Lower lobe of right lung (tissue), 2 donors: ENCODE results near the gene TRABD2A. TPM values are rescaled to one million over a fixed set of nuclear protein-coding genes. Genes with fewer than 3 reads are reported as not detected.

Source experiments
- ATAC-seq, 2 donors: fragments of 200-7000 bp; cut with Tn5 transposase; one replicate each; pipeline ENCODE4 v1.9.1; 2020 to 2022; ENCODE audit warnings: mild to moderate bottlenecking in 2 of 2, moderate library complexity in 2 of 2
- DNase-seq: peaks from one replicate; pipeline ENCODE4 v3.0.0-alpha.2; 2020
- H3K27ac ChIP-seq: fragments of 200-600 bp; one replicate; pipeline ENCODE4 v1.8.0; 2022
- H3K27me3 ChIP-seq: fragments of 200-600 bp; one replicate; pipeline ENCODE4 v1.8.0; 2022; ENCODE audit warnings: low read depth
- H3K36me3 ChIP-seq: fragments of 200-600 bp; one replicate; pipeline ENCODE4 v1.8.0; 2022; ENCODE audit warnings: mild to moderate bottlenecking
- H3K4me1 ChIP-seq: fragments of 200-600 bp; one replicate; pipeline ENCODE4 v1.8.0; 2022
- H3K4me3 ChIP-seq: fragments of 200-600 bp; one replicate; pipeline ENCODE4 v1.8.0; 2022; ENCODE audit warnings: mild to moderate bottlenecking
- H3K9me3 ChIP-seq: fragments of 200-600 bp; one replicate; pipeline ENCODE4 v1.8.0; 2022
- intact Hi-C: fragments of 100-400 bp; cut with DNase I; formaldehyde crosslinking; loops from one replicate; pipeline ENCODE4 v1.11.0; 2022
- total RNA-seq: library from RNA; stranded (reverse); fragmentation: NEBNext Ultra II Directional; extraction: Animal tissue kit (Norgen Biotek cat#: 25700); gene quantifications from one replicate; pipeline ENCODE4 v1.2.1, GENCODE V29; 2021
- TF ChIP-seq, protein P1 (sequence below): fragments of 200-600 bp; IDR thresholded peaks from one replicate; pipeline ENCODE4 v1.8.0; 2022; ENCODE audit warnings: antibody characterized with exemption, mild to moderate bottlenecking
- donor health status: DM: no; HTN: yes; CAD: no; lungs with severe emphysema.

Gene TRABD2A
- total RNA-seq, 1 donor from 2014 or later, result 5.4 TPM

DNA sequence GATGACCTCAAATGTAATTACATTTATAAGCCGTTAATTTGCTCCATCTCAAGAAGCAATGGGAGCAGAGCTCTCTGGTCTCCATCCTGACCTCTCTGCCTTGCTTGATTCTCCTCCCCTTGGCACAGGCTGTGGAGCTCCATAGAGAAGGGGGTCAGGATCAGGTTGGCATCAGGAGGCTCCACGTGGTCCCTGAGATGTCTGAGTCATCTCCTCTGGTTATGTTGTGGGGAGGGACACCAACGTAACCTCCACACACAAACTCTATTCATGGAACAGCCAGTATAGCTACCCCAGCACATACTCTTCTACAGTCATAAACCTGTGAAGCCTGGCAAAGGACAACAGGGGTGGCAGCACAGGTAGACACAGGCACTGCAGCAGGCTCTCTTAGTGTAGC is 29.0 kb downstream of the TRABD2A start:
- ATAC-seq (no peak), DNase-seq (no peak)
- Histone ChIP-seq H3K27ac (no peak overlapping the region), H3K4me1 (peaks cover 10% of the 10 kb centered on the region), H3K9me3 (no peaks in the 10 kb centered on the region), H3K27me3 (no peaks in the 10 kb centered on the region), H3K36me3 (no peaks in the 10 kb centered on the region), H3K4me3 (no peak overlapping the region)
- intact Hi-C loops, result no loop called here
- TF ChIP-seq, protein P1, sequence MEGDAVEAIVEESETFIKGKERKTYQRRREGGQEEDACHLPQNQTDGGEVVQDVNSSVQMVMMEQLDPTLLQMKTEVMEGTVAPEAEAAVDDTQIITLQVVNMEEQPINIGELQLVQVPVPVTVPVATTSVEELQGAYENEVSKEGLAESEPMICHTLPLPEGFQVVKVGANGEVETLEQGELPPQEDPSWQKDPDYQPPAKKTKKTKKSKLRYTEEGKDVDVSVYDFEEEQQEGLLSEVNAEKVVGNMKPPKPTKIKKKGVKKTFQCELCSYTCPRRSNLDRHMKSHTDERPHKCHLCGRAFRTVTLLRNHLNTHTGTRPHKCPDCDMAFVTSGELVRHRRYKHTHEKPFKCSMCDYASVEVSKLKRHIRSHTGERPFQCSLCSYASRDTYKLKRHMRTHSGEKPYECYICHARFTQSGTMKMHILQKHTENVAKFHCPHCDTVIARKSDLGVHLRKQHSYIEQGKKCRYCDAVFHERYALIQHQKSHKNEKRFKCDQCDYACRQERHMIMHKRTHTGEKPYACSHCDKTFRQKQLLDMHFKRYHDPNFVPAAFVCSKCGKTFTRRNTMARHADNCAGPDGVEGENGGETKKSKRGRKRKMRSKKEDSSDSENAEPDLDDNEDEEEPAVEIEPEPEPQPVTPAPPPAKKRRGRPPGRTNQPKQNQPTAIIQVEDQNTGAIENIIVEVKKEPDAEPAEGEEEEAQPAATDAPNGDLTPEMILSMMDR, result no peak

DNA sequence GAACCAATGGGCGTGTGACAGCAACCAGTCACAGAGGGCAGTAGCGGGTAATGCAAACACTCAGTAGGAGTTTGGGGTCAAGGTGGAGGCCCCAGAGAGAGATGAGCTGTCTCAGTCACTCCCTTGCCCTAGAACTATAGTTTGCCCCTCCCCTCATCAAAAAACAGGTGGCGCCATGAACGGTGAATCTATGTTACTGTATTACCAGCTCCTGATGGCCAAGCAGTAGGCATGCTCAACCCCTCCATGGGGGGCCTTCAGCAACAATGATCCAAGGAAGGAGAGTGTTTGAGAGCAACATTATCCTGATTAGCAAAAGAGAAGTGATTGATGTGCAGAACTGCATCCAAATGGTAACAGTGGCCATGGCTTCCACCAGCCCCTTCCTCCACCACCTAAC is 30.4 kb downstream of the TRABD2A start:
- Histone ChIP-seq H3K27me3 (no peaks in the 10 kb centered on the region), H3K4me3 (no peak overlapping the region), H3K9me3 (no peaks in the 10 kb centered on the region), H3K4me1 (peaks cover 16% of the 10 kb centered on the region), H3K27ac (no peak overlapping the region), H3K36me3 (no peaks in the 10 kb centered on the region)
- intact Hi-C loops, result no loop called here
- no peak for DNase-seq
- TF ChIP-seq, protein P1, result no peak
- no peak for ATAC-seq

DNA sequence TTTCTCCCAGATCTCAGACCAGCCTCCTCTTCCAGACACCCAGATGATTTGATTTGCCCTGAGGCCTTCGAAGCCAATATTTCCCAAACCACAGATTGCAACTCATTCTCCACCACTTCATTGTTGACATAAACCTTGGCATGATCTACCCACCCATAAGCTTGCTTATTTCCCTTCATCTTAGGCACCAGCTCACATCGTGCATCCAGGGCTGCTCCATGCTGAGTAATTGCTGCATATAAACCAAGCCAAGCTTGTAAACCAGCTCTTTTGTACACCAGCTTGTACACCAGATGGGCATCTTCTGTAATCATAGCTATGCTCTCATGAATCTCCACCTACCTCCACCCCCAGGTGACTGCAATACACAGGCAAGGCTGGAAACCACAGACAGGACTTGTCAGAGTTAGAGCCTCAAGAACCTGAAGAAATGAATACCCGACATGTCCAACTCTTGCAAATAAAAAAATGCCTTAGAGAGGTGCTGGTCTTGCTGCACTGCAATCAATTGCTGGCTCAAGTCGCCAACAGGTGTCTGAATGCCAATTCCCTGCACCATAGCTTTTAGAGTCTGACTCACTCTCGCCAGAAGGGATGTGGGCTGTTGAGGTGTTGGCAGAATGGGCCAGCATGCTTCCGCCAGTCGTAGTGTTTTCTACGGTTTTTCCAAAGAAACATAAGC is 31.5 kb downstream of the TRABD2A start:
- DNase-seq, result no peak
- TF ChIP-seq, protein P1, result no peak
- no peaks in the 10 kb centered on the region for H3K27me3 ChIP-seq
- H3K9me3 ChIP-seq, result no peaks in the 10 kb centered on the region
- no peak for ATAC-seq
- no peak overlapping the region for H3K27ac ChIP-seq
- intact Hi-C loops, result no loop called here
- H3K4me3 ChIP-seq, result no peak overlapping the region
- peaks cover 16% of the 10 kb centered on the region for H3K4me1 ChIP-seq
- H3K36me3 ChIP-seq, result no peaks in the 10 kb centered on the region

DNA sequence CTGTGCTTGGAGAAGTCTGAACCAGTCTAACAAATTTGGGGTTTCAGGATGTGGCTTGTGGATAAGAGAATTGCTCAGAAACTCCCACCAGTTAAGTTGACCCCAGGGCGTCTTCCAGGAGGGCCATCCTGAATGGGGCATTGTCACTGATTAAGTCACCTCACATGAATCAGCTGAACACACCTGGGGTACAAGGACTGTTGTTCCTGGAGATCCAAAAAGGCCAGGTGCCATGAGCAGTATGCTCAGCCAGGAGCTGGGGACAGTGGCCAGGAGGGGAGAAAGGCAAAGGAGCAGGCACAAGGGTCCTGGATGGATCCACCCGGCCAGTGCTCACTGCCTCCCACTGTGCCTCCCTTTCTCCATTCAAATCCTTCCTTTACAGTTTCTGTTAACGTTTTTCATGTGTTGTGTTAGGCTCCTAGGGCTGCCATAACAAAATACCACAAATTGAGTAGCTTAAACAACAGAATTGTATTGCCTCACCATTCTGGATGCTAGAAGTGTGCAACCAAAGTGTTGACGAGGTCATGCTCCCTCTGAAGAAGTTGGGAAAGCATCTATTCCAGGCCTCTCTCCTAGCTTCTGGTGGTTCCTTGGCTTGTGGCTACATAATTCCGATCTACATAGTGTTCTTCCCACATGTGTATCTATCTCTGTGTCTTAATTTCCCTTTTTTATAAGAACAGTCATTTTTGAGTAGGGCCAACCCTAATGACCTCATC is 33.4 kb downstream of the TRABD2A start:
- TF ChIP-seq, protein P1, result no peak

DNA sequence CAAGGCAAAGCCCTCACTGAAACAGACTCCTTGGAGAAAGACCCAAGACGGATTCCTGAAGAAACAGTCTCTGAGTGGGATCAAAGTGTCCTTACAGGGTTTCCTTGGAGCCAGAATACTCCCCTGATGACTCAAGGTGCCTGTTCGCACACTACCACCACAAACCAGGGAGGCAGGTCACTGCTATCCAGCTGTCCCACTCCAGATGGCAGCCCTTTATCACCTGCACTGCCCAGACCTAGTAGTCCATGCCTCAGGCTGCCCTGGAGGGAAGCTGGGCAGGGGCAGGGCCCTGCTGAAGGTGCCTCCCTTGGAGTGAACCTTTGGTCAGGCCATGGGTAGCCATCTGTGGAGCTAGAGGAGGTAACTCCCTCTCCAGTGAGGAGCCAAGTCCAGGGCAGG is 34.1 kb downstream of the TRABD2A start:
- H3K27ac ChIP-seq, result peak overlapping the region; percentile 61
- no peak overlapping the region for H3K4me3 ChIP-seq
- H3K4me1 ChIP-seq, result peaks cover 16% of the 10 kb centered on the region
- H3K9me3 ChIP-seq, result no peaks in the 10 kb centered on the region
- no peaks in the 10 kb centered on the region for H3K27me3 ChIP-seq
- no peaks in the 10 kb centered on the region for H3K36me3 ChIP-seq
- ATAC-seq, result peak; percentile 16 to 20
- intact Hi-C loops, result no loop called here
- no peak for DNase-seq
- TF ChIP-seq, protein P1, result no peak

More for the DNA sequence above, 33.4 kb downstream of the TRABD2A start:
- Histone ChIP-seq H3K4me1 (peaks cover 16% of the 10 kb centered on the region), H3K27me3 (no peaks in the 10 kb centered on the region), H3K4me3 (no peak overlapping the region), H3K36me3 (no peaks in the 10 kb centered on the region), H3K27ac (no peak overlapping the region), H3K9me3 (no peaks in the 10 kb centered on the region)
- intact Hi-C loops, result no loop called here
- DNase-seq (no peak), ATAC-seq (no peak)
